Myocyte (in vitro differentiated cells): ENCODE results near the gene SUPT16H. TPM values are rescaled to one million over a fixed set of nuclear protein-coding genes. Genes with fewer than 3 reads are reported as not detected.
"Not testable (repeated sequence)": the region's sequence is repeated elsewhere in the genome, so short reads cannot be mapped to it uniquely, and the experiment has no call there.

ENCODE experiments used
- DNase-seq: peaks from one replicate; pipeline ENCODE4 v3.0.0-alpha.2; 2012; ENCODE audit warnings: low read depth
- total RNA-seq: library from RNA; depleted of rRNA; stranded (reverse); fragments of >200 nt; gene quantifications from 2 replicates; pipeline ENCODE4 v1.2.3, GENCODE V29; 2014

Gene SUPT16H
- total RNA-seq, 1 donor from 2014 or later = 70.7 TPM

DNA sequence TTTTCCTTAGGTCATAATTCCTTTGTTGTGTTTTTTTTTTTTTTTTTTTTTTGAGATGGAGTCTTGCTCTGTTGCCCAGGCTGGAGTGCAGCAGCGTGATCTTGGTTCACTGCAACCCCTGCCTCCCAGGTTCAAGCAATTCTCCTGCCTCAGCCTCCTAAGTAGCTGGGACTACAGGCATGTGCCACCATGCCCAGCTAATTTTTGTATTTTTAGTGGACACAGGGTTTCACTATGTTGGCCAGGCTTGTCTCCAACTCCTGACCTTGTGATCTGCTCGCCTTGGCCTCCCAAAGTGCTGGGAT lies 81.0 kb downstream of the SUPT16H start:
- DNase-seq = not testable (repeated sequence)

DNA sequence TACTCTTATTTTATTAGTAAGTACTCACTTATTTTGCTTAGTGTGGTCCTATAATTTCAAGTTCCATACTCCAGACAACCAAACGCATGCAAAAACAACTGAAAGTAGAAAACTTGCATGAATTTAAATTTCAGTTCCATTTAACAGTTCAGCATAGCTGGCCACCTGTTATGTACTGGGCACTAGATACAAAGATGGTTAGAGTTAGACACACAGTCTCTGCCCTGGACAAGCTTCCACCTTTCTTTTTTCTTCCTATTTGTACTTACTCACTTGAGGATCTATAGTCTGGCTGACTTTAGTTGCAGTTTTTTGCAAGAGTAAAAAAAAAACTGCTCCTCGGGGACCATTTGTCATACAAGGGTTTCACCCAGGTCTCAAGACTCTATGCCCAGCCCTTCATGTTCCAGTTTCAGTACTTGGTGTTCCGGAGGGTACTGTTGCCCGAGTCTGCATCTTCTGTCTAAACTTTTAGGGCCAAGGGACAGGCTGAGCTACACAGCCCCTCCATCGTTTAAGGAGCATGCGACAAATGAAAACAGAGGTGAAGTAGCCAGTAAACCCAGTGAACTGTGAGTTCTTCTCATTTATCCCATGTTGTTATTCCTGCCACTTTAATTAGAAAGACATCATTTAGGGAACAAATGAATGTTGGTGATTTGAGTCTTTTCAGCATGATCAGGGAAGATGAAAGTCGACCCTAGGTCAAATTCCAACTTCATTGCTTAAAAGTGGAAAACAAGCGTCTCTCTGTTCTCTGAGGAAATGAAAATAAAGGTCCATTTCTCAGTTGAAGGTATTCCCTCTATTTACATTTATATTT lies 81.6 kb downstream of the SUPT16H start:
- DNase-seq = no peak

Other genes starting within 250 kb of the SUPT16H start
- gene OR5AU1, start 228.0 kb downstream of the SUPT16H start, total RNA-seq = not detected in 2 replicates
- gene HNRNPC, start 114.6 kb downstream of the SUPT16H start, total RNA-seq = 541 and 590 TPM in 2 replicates
- not detected in 2 replicates for gene RPGRIP1, start 103.9 kb downstream of the SUPT16H start, total RNA-seq
- 41.6 and 48.5 TPM in 2 replicates for gene CHD8, start 72.1 kb upstream of the SUPT16H start, total RNA-seq
- gene RAB2B, start 92.9 kb upstream of the SUPT16H start, total RNA-seq = 21.9 and 26.4 TPM in 2 replicates
- gene TOX4, start 93.2 kb upstream of the SUPT16H start, total RNA-seq = 25.6 and 27.8 TPM in 2 replicates
- 63.2 and 73.4 TPM in 2 replicates for gene METTL3, start 127.3 kb upstream of the SUPT16H start, total RNA-seq
- 4.6 and 4.7 TPM in 2 replicates for gene SALL2, start 142.3 kb upstream of the SUPT16H start, total RNA-seq
- gene OR10G3, start 196.1 kb upstream of the SUPT16H start, total RNA-seq = not detected in 2 replicates